GM12892 (cell line): ENCODE data around the gene URB2.

Experiments used
- DNase-seq: peaks from one replicate; pipeline ENCODE4 v3.0.0; 2011; ENCODE audit not compliant: insufficient read length
- FAIRE-seq: peaks from 2 replicates; lab custom pipeline; 2011; peaks lifted over from hg19 to GRCh38; lab: Jason Lieb, UNC
- POLR2A ChIP-seq: IDR thresholded peaks from 2 replicates; pipeline ENCODE4 v1.6.1; 2011; ENCODE audit warnings: low read depth, low read length, control low read depth
- POLR2AphosphoS5 ChIP-seq: IDR thresholded peaks from 2 replicates; pipeline ENCODE4 v1.6.1; 2011; ENCODE audit warnings: low read depth, low read length, control low read depth
- TAF1 ChIP-seq: IDR thresholded peaks from 2 replicates; pipeline ENCODE4 v1.6.1; 2011; ENCODE audit warnings: low read depth, mild to moderate bottlenecking, control low read depth, low read length, borderline replicate concordance

Gene URB2

GRCh38 chr1:229631148-229631547 is 5.1 kb downstream of the URB2 start:
- no peak for FAIRE-seq
- DNase-seq: no peak
- TF ChIP-seq POLR2A: no peak
- TF ChIP-seq TAF1: no peak
- no peak for TF ChIP-seq POLR2AphosphoS5

DNA sequence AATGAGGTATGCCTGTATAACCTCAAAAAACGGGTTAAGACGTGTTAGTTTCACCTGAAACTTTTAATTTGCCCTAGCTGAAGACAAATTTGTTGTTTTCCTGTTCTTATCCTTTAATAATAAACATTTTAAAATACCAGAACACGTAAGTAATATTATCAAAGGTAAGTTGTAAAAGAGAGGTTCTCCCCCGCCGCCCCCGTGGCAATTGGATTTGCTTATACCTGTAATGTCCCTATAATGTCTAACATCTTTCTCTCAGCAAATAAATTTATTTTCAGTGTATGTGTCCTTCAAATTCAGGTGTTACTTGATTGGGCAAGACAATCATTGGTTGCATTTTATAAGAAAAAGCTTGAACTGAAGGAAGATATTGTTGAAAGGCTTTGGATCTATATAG is 5.9 kb downstream of the URB2 start:
- no peak for TF ChIP-seq TAF1
- TF ChIP-seq POLR2AphosphoS5: no peak
- TF ChIP-seq POLR2A: no peak
- FAIRE-seq (no peak), DNase-seq (no peak)

- TF ChIP-seq POLR2A (no peak), TAF1 (no peak), POLR2AphosphoS5 (no peak)
- DNase-seq (no peak), FAIRE-seq (no peak)
These were observed 10.0 kb downstream of the URB2 start for GRCh38 chr1:229636042-229636441.

- DNase-seq (no peak), FAIRE-seq (no peak)
- TF ChIP-seq TAF1: no peak
These were observed 11.7 kb downstream of the URB2 start for GRCh38 chr1:229637746-229638145.

DNA sequence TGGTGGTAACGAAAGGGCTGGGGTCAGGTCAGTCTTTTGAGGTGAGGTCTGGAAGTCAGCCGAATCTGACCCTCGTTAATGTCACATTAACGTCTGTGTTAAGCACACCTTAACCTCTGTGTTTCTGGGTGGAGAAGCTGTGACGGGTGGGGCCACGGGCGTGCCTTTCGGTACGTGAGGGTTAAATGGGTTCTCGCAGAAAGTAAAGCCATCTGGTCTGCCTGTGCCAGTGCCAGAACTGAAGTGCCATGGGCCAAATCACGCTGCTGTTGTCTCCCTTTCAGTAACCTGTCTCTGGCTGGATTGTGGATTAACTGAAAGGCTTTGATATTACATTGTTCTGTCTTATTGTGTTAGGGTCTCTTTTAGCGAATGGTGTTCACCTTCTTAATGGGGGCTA is 14.4 kb downstream of the URB2 start:
- no peak for DNase-seq
- no peak for FAIRE-seq
- no peak for TF ChIP-seq POLR2A
- TF ChIP-seq TAF1: no peak
- TF ChIP-seq POLR2AphosphoS5: no peak

- no peak for FAIRE-seq
- DNase-seq: no peak
- TF ChIP-seq TAF1: no peak
- TF ChIP-seq POLR2A: no peak
- no peak for TF ChIP-seq POLR2AphosphoS5
These were observed 15.3 kb downstream of the URB2 start for GRCh38 chr1:229641306-229641705.

- no peak for FAIRE-seq
- no peak for DNase-seq
- TF ChIP-seq TAF1 (no peak), POLR2AphosphoS5 (no peak), POLR2A (no peak)
These were observed 16.3 kb downstream of the URB2 start for GRCh38 chr1:229642376-229642775.

DNA sequence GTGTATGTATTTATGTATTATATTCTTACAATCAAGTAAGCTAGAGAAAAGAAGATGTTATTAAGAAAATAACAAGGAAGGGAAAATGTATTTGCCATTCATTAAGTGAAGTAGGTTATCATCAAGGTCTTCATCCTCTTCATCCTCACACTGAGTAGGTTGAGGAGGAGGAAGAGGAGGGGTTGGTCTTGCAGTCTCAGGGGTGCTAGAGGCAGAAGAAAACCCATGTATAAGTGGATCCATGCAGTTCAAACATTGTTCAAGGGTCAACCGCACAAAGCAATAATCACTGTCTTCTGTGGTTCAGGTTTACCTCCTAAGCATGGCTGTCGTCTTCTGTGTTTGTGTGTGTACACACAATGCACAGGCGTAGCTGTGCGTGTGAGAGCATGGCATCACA is 16.9 kb downstream of the URB2 start:
- no peak for TF ChIP-seq POLR2A
- no peak for TF ChIP-seq TAF1
- TF ChIP-seq POLR2AphosphoS5: no peak
- no peak for FAIRE-seq
- DNase-seq: no peak

DNA sequence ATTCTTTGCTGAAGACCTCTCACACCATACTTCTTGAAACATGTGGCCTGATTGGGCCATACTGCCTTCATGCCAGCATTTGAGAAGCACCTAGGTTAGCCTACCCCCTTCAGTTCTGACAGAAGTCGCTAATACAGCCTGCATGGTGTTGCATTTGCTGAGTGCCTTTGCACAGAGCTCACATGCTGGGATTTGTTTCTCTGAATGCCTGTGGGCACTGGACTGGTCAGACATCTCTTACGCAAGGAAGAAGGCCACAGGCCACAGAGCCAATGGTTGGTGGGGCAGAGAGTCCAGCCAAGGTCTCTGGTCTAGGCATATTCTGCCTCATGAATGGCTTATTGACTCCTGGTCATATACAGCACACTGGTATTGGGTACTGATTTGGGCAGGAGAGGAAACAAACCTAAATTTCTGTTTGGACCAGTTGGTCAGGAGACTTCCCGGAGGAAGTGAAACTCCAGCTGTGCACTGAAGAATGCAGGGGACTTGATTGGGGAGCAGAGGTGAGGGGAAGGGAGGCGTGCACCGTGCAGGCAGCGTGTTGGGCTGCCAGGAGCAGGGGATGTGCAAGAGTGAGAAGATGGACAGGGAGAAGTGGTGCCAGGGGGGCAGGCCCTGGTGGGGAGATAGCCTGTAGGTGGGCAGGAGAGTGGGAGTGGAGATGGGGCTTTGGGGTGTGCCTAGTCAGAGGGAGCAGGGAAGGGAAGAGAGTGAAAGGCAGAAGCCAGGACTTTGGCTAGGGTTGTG is 18.1 kb downstream of the URB2 start:
- no peak for FAIRE-seq
- no peak for DNase-seq
- TF ChIP-seq TAF1: no peak
- TF ChIP-seq POLR2A: no peak
- no peak for TF ChIP-seq POLR2AphosphoS5

GRCh38 chr1:229645324-229645993 is 19.4 kb downstream of the URB2 start:
- FAIRE-seq: no peak
- DNase-seq: no peak
- TF ChIP-seq POLR2AphosphoS5 (no peak), POLR2A (no peak), TAF1 (no peak)

- no peak for FAIRE-seq
- DNase-seq: no peak
These were observed 22.4 kb downstream of the URB2 start for GRCh38 chr1:229648406-229648805.

GRCh38 chr1:229650045-229650444 is 24.0 kb downstream of the URB2 start:
- no peak for FAIRE-seq
- TF ChIP-seq POLR2AphosphoS5: no peak
- TF ChIP-seq POLR2A: no peak
- TF ChIP-seq TAF1: no peak

More at GRCh38 chr1:229648406-229648805, 22.4 kb downstream of the URB2 start:
- TF ChIP-seq POLR2A (no peak), POLR2AphosphoS5 (no peak), TAF1 (no peak)

More at GRCh38 chr1:229650045-229650444, 24.0 kb downstream of the URB2 start:
- DNase-seq: no peak
